Mucosa of stomach (tissue), 1 donor: Measurements from ENCODE around the gene ZBTB16.

Experiments used
- H3K27me3 ChIP-seq: one replicate; pipeline ENCODE4 v1.7.0; 2013; ENCODE audit warnings: mild to moderate bottlenecking, low read length; ENCODE audit not compliant: control insufficient read depth, insufficient read depth
- H3K36me3 ChIP-seq: one replicate; pipeline ENCODE4 v1.7.0; 2013; ENCODE audit warnings: low read length; ENCODE audit not compliant: control insufficient read depth, insufficient read depth
- H3K4me1 ChIP-seq: one replicate; pipeline ENCODE4 v1.7.0; 2013; ENCODE audit warnings: mild to moderate bottlenecking, low read length; ENCODE audit not compliant: control insufficient read depth, insufficient read depth
- H3K4me3 ChIP-seq: one replicate; pipeline ENCODE4 v1.7.0; 2013; ENCODE audit warnings: low read length
- H3K9ac ChIP-seq: one replicate; pipeline ENCODE4 v1.7.0; 2013; ENCODE audit warnings: mild to moderate bottlenecking, low read length, moderate library complexity
- H3K9me3 ChIP-seq: one replicate; pipeline ENCODE4 v1.7.0; 2013; ENCODE audit warnings: mild to moderate bottlenecking, low read length, moderate library complexity; ENCODE audit not compliant: control insufficient read depth
- donor health status: Pancreatic carcinoma.

The ZBTB16 gene

GRCh38 chr11:114090976-114091375 is 31.5 kb downstream of the ZBTB16 start:
- no peaks in the 10 kb centered on the region for H3K36me3 ChIP-seq
- H3K4me1 ChIP-seq = peaks cover 15% of the 10 kb centered on the region
- no peak overlapping the region for H3K4me3 ChIP-seq
- peaks cover 2% of the 10 kb centered on the region for H3K27me3 ChIP-seq
- H3K9ac ChIP-seq = no peak overlapping the region
- H3K9me3 ChIP-seq = no peaks in the 10 kb centered on the region

GRCh38 chr11:114091516-114092397 is 32.2 kb downstream of the ZBTB16 start:
- Histone ChIP-seq H3K36me3 (no peaks in the 10 kb centered on the region), H3K4me1 (peaks cover 11% of the 10 kb centered on the region), H3K9ac (no peak overlapping the region)

GRCh38 chr11:114092478-114092877 is 33.0 kb downstream of the ZBTB16 start:
- Histone ChIP-seq H3K9ac (no peak overlapping the region), H3K36me3 (no peaks in the 10 kb centered on the region), H3K9me3 (no peaks in the 10 kb centered on the region), H3K27me3 (peaks cover 2% of the 10 kb centered on the region), H3K4me1 (peaks cover 11% of the 10 kb centered on the region), H3K4me3 (no peak overlapping the region)

More at GRCh38 chr11:114091516-114092397, 32.2 kb downstream of the ZBTB16 start:
- Histone ChIP-seq H3K4me3 (no peak overlapping the region), H3K9me3 (no peaks in the 10 kb centered on the region), H3K27me3 (peaks cover 2% of the 10 kb centered on the region)

GRCh38 chr11:114092953-114093352 is 33.4 kb downstream of the ZBTB16 start:
- Histone ChIP-seq H3K9ac (no peak overlapping the region), H3K4me1 (peaks cover 11% of the 10 kb centered on the region), H3K9me3 (no peaks in the 10 kb centered on the region), H3K27me3 (peaks cover 2% of the 10 kb centered on the region), H3K36me3 (no peaks in the 10 kb centered on the region), H3K4me3 (no peak overlapping the region)

- Histone ChIP-seq H3K27me3 (peaks cover 2% of the 10 kb centered on the region), H3K4me3 (no peak overlapping the region), H3K4me1 (peaks cover 20% of the 10 kb centered on the region), H3K9ac (no peak overlapping the region), H3K36me3 (no peaks in the 10 kb centered on the region), H3K9me3 (no peaks in the 10 kb centered on the region)
Observed at GRCh38 chr11:114094516-114094915, 35.0 kb downstream of the ZBTB16 start.

GRCh38 chr11:114095899-114096298 is 36.4 kb downstream of the ZBTB16 start:
- Histone ChIP-seq H3K9me3 (no peaks in the 10 kb centered on the region), H3K4me3 (no peak overlapping the region), H3K9ac (no peak overlapping the region), H3K36me3 (no peaks in the 10 kb centered on the region), H3K27me3 (peaks cover 2% of the 10 kb centered on the region), H3K4me1 (peaks cover 25% of the 10 kb centered on the region)

GRCh38 chr11:114097832-114098231 is 38.3 kb downstream of the ZBTB16 start:
- H3K36me3 ChIP-seq = no peaks in the 10 kb centered on the region
- peaks cover 2% of the 10 kb centered on the region for H3K27me3 ChIP-seq
- H3K4me3 ChIP-seq = no peak overlapping the region
- H3K4me1 ChIP-seq = peaks cover 20% of the 10 kb centered on the region
- no peak overlapping the region for H3K9ac ChIP-seq
- no peaks in the 10 kb centered on the region for H3K9me3 ChIP-seq

GRCh38 chr11:114098927-114099326 is 39.4 kb downstream of the ZBTB16 start:
- Histone ChIP-seq H3K9me3 (no peaks in the 10 kb centered on the region), H3K4me3 (no peak overlapping the region), H3K4me1 (peaks cover 14% of the 10 kb centered on the region), H3K9ac (no peak overlapping the region), H3K27me3 (no peaks in the 10 kb centered on the region), H3K36me3 (no peaks in the 10 kb centered on the region)

GRCh38 chr11:114099392-114100178 is 40.1 kb downstream of the ZBTB16 start:
- Histone ChIP-seq H3K27me3 (no peaks in the 10 kb centered on the region), H3K4me1 (peaks cover 14% of the 10 kb centered on the region), H3K9ac (no peak overlapping the region), H3K36me3 (no peaks in the 10 kb centered on the region), H3K4me3 (no peak overlapping the region), H3K9me3 (no peaks in the 10 kb centered on the region)

- Histone ChIP-seq H3K27me3 (no peaks in the 10 kb centered on the region), H3K4me1 (peaks cover 14% of the 10 kb centered on the region), H3K36me3 (no peaks in the 10 kb centered on the region), H3K9ac (no peak overlapping the region), H3K4me3 (no peak overlapping the region), H3K9me3 (no peaks in the 10 kb centered on the region)
Observed at GRCh38 chr11:114102993-114103896, 43.7 kb downstream of the ZBTB16 start.

GRCh38 chr11:114105611-114106010 is 46.1 kb downstream of the ZBTB16 start:
- Histone ChIP-seq H3K36me3 (no peaks in the 10 kb centered on the region), H3K9me3 (no peaks in the 10 kb centered on the region), H3K4me3 (no peak overlapping the region), H3K27me3 (no peaks in the 10 kb centered on the region), H3K4me1 (peaks cover 9% of the 10 kb centered on the region), H3K9ac (no peak overlapping the region)
